Lung microvascular endothelial cell (primary cell): ENCODE measurements around the gene ZDHHC11. TPM values are rescaled to one million over a fixed set of nuclear protein-coding genes. Genes with fewer than 3 reads are reported as not detected.

Source experiments
- DNase-seq, 2 donors: peaks; one replicate each; pipeline versions ENCODE4 v3.0.0 to v3.0.0-alpha.2; 2010; ENCODE audit warnings: low read depth in 2 of 2
- total RNA-seq: library from RNA; depleted of rRNA; stranded (reverse); fragments of >200 nt; gene quantifications from 2 replicates; pipeline ENCODE4 v1.2.1, GENCODE V29; 2014

The ZDHHC11 gene
- total RNA-seq: 0.22 and 0.60 TPM in 2 replicates

GRCh38 chr5:850511-851006, at the start of gene ZDHHC11:
Gene ZDHHC11 (minus strand): TSS chr5:850986. CDS start chr5:850602, 384 bp downstream.
- DNase-seq: no peak

GRCh38 chr5:893711-894110, 42.9 kb upstream of the ZDHHC11 start:
- no peak for DNase-seq

GRCh38 chr5:893137-893506, 42.3 kb upstream of the ZDHHC11 start:
- no peak for DNase-seq

- DNase-seq: peak; percentile 80 to 86
Measured at GRCh38 chr5:892394-893136, 41.8 kb upstream of the ZDHHC11 start, which contains the start of the genes BRD9 and TRIP13. Gene BRD9 (minus strand): TSS chr5:892801. CDS start chr5:892657, 144 bp downstream. Gene TRIP13 (plus strand): TSS chr5:892884. CDS start chr5:892999, 115 bp downstream.

- DNase-seq: peak; percentile 35
Measured at GRCh38 chr5:891837-892393, 41.1 kb upstream of the ZDHHC11 start.

- peak in 1 of 2 donors; percentile 19 for DNase-seq
Measured at GRCh38 chr5:891117-891836, 40.5 kb upstream of the ZDHHC11 start.

GRCh38 chr5:889075-889710, 38.4 kb upstream of the ZDHHC11 start:
- no peak for DNase-seq

- DNase-seq: no peak
Measured at GRCh38 chr5:888638-889035, 37.9 kb upstream of the ZDHHC11 start.

- DNase-seq: no peak
Measured at GRCh38 chr5:887947-888637, 37.3 kb upstream of the ZDHHC11 start.

- no peak for DNase-seq
Measured at GRCh38 chr5:886716-887325, 36.0 kb upstream of the ZDHHC11 start.

- no peak for DNase-seq
Measured at GRCh38 chr5:886036-886435, 35.2 kb upstream of the ZDHHC11 start.

GRCh38 chr5:885529-885928, 34.7 kb upstream of the ZDHHC11 start:
- DNase-seq: no peak

- DNase-seq: no peak
Measured at GRCh38 chr5:885127-885442, 34.3 kb upstream of the ZDHHC11 start.

GRCh38 chr5:884345-885126, 33.8 kb upstream of the ZDHHC11 start:
- DNase-seq: no peak

- no peak for DNase-seq
Measured at GRCh38 chr5:883475-884181, 32.8 kb upstream of the ZDHHC11 start.

- no peak for DNase-seq
Measured at GRCh38 chr5:882253-883183, 31.7 kb upstream of the ZDHHC11 start.

- no peak for DNase-seq
Measured at GRCh38 chr5:881551-881935, 30.8 kb upstream of the ZDHHC11 start.

- no peak for DNase-seq
Measured at GRCh38 chr5:880816-881550, 30.2 kb upstream of the ZDHHC11 start.
